Measurements from ENCODE around the gene SH3RF3.
A peak's percentile ranks its signal among the peaks of the same experiment; 100 is the strongest.
"Not testable (repeated sequence)": the region's sequence is repeated elsewhere in the genome, so short reads cannot be mapped to it uniquely, and the experiment has no call there.

Gene SH3RF3

DNA sequence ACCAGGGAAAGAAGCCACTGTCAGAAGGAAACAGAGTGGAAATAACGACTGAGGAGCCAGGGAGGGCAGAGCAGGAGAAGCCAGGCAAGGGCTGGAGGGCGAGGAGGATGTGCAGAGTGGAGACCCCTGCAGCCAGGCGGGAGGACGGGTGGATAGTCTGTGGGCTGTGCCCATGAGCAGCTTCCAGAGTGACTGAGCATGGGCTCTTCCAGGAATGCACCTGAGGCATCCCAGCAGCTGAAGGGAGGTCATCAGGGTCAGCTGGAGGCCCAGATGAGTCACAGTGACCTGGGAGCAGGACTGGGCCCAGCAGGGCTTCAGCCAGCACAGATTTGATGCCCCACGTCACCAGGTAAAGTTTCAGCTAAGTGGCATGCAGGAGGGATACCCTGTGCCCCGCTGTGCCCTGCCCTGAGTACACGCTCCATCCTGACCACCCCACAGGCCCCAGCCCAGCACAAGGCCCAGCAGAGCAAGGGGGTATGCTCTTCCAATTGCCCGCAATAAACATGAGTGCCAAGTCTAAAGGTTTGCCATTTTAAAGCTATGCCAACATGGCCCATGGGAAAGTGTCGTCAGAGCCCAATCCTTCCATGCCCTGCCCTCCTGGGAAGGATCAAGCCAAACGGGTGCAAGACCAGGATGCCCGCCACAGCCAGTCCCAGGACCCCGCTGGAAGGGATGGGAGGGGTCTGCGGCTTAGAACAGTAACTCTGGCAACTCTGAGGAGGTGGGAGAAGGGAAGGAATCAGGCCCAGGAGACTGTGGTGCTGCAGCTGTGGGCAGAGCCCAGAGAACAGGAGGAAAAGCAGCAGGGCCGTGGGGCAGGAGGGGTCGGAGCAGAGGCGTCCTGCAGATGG lies 399.1 kb downstream of the SH3RF3 start:
- no peak for DNase-seq (ENCODE audit: low read depth)

DNA sequence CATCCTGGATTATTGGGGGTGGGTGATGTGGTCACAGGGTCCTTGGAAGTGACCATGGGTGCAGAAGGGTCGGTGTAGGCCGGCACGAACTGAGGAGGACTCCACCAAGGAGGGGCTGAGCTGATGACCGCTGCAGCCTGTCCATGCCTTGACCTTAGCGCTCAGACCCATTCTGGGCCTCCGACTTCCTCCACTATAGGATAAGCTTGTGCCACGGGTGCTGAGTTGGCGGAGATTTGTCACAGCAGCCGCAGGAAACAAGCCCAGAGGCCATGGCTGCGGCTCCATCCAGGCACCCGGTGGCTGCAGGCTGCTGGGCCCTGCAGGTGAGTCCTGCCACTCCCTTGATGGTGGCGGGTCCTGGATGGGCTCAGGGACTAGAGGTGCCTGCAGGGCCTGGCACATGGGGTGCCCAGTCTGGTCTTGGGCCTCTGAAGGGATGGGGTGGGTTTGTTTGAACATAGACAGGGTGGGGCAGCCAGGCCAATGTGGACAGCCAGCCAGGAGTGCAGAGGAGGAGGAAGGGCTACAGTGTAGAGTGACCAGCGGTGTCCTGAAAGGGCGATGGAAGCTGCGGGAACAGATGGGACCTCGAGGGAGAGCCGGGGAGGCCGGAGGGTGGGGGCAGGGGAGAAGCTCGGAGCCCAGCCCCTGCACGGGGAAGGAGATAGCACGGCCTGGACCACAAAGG lies 400.0 kb downstream of the SH3RF3 start:
- no peak for DNase-seq (ENCODE audit: low read depth)

DNA sequence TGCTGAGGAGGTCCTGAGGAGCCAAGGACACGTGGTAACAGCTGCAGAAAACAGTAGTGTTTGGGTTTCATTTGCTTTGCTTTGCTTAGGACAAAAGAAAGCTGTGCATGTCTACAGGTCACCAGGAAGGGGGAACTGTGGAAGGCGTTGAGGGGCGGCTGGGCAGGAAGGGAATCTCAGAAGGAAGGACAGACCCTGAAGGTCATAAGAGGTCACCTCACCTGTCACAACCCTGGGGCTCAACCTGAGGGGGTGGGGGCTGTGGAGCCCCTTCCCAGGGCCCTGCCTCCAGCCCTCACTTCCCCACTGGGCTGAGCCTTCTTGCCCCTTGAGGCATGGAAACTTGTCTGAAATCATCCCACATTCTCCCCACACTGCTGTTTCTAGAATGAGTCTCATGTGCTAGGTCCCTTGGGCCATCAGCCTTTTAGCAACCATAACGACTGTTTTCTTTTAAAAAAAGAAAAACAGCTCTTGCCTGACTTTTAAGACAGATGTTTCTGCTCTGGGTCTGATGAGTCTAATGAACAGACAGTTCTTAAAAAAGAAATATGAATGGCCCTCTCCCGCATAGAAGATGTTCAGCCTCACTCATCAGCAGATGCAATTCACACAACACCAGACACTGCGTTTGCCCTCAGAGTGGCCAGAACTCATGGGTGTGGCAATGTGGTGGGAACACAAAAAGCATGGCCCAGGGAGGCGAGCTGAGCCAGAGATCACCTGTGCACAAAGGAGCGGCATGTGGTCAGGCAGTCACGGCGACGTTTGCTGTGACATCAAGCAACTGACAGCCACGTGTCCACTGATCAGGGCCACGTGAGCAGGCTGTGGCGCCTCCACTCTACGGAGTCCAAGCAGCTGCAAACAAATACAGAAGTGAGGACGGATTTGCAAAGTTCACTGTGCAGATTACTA lies 400.8 kb downstream of the SH3RF3 start:
- no peak for DNase-seq (ENCODE audit: low read depth)

DNA sequence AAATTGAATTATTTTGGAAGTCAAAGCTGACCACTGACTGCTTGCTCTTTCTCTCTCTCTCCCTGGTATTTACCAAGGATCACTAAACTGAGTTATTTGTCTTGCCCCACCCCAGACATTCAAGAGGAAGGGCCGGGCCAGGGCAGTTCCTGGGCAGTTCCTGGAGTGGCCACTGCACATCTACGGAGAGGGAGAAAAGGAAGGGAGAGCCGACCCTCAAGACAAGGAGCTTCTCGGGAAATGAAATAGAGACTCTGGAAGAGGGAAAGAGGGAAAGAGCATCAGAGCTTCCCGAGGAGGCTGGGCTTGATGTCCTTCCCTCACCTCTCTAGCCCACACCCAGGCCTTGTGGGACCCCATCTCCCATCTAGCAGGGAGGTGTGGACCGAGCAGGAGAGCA lies 401.7 kb downstream of the SH3RF3 start:
- DNase-seq (ENCODE audit: low read depth) = no peak

DNA sequence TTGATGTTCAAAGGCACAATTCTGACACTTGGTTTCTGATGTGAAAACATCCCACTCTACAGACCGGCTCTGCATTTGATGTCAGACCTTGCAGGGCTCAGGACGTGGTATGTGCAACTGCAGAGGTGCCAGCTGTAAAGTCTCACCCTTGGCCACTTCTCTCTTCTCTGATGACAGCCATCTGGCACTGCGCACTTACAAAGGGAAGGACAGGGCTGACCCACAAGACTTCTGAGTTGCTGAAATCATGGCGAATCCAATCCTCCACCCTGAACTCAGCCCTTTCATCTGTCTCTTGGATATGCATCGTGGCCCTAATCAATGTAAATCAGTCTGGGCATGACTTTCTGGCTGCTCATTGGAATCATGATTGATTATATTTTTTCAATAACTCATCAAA lies 402.2 kb downstream of the SH3RF3 start:
- no peak for DNase-seq (ENCODE audit: low read depth)

DNA sequence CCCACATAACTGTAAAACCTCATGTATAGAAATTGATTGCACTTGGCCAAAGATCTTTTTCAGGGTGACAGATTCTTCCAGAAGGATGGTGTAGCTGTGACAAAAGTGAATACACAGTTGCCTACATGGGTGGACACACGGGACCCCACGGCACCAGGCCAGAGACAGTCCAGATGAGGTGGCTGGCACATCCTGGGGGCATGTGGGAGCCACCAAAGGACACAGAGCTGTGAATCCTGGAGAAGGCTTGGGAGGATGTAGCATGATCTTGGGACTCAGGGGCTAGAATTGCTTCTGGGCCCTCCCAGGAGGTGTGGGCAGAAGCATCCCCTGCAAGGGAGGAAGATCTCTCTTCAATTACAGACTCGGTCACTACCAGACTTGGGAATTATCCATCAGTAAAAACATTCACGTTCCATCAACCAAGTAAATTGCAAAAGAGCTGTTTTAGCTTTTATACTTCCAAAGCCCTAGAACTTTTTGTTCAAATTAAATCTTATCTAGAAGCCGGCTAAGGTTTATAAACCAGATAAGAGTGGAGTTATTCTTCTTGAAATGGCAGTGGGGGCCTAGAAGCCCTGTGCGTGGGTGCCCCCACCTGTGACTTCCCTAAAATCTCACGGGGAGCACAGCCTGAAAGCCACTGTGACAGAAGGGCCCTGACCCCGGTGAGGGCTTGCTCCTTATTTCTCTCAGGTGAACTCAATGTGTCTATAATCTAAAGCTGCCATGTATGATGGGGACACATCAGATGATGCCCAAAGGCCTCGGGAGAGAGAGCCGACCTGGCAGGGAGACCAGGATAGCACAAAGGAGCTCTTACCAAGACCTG lies 403.1 kb downstream of the SH3RF3 start:
- DNase-seq (ENCODE audit: low read depth) = no peak

DNA sequence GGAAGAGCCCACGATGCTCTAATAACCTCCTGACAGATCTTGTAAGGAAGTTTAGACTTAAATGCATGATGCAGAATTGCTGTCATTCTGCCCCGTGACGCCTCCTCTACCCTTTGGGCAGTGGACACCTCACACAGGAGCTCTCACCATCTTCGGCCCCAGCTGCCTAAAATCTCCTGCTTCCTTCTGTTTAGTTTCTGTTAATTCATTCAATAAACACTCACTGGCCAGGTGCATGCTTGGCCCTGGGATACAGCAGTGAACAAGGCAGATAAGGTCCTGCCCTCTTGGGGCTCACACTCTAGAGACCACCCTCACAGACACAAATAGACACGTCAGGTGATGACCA lies 403.7 kb downstream of the SH3RF3 start:
- DNase-seq (ENCODE audit: low read depth) = no peak

DNA sequence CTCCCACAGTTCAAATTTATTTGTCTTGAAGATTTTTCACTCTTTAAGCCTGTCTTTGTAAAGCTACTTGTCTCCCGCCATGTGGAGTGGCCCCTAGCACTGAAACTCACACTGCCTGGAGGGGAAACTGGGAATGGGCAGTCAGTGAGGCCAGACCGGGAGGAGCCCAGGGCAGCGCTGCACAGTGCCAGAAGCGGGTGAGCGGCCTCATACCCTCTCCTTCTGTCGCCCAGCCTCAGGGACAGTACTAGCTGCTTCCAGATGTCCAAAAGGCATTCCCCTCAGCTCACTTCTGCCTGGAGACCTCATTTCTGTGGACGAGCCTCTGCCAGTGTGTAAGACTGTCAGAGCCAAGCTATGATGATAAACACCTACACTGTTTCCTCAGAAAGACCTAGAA lies 404.8 kb downstream of the SH3RF3 start:
- DNase-seq (ENCODE audit: low read depth) = no peak

DNA sequence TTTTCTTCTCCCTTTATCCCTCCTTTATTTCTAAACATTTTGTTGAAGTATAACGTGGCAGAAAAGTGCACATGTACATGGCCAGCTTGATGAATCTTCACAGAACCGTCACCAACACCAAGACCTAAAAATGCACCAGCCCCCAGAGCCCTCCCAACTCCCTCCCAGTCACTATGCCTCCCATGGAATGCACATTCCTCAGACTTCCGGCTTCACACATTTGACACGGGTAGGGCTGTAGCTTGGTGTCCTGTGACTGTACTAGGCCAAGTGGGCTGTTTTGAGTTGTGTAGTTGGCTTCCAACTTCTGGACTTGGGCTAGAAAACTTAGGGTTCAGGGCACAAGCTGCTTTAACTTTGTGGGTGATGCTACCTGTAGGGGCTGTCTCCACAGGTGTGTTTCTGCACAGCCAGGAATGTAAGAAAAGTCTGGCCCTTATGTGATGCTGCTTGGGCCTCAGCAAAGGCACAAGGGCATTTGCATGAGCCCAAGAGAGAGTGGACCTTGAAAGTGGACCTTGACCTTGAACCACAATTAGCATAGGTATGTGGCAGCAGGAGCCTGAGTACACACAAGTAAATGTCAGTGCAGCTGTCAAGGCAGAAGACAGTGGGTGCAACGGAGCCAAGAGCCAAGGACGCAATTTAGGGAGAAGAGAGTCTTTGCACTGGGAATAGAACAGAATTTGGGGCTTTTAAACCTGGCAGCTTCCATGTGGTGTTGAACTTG lies 406.4 kb downstream of the SH3RF3 start:
- DNase-seq (ENCODE audit: low read depth) = no peak

DNA sequence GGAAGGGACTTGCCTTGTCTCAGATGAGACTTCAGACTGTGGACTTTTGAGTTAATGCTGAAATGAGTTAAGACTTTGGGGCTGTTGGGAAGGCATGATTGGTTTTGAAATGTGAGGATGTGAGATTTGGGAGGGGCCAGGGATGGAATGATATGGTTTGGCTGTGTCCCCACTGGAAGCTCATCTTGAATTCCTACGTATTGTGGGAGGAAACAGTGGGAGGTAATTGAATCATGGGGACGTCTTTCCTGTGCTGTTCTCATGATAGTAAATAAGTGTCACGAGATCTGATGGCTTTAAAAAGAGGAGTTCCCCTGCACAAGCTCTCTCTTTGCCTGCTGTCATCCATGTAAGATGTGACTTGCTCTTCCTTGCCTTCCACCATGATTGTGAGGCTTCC lies 407.6 kb downstream of the SH3RF3 start:
- not testable (repeated sequence) for DNase-seq (ENCODE audit: low read depth)

DNA sequence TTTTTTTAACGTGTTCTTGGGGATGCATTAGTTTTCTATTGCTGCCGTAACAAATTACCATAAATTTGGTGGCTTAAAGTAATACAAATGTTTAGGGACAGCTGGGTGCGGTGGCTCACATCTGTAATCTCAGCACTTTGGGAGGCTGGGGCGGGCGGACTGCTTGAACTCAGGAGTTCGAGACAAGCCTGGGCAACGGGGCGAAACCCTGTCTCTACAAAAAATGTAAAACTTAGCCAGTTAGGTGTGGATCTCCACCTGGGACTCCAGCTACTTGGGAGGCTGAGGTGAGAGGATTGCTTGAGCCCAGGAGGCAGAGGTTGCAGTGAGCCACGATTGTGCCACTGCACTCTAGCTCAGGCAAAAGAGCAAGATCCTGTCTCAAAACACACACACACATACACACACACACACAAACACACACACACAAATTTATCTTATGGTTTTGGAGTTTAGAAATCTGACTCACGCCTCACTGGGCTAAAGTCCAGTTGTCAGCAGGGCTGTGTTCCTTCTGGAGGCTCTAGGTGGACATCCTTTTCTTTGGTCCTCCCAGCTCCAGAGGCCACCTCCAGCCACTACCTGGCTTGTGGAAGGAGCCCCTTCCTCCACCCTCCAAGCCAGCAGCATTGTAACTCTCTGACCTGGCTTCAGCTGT lies 408.7 kb downstream of the SH3RF3 start:
- no peak for DNase-seq (ENCODE audit: low read depth)

DNA sequence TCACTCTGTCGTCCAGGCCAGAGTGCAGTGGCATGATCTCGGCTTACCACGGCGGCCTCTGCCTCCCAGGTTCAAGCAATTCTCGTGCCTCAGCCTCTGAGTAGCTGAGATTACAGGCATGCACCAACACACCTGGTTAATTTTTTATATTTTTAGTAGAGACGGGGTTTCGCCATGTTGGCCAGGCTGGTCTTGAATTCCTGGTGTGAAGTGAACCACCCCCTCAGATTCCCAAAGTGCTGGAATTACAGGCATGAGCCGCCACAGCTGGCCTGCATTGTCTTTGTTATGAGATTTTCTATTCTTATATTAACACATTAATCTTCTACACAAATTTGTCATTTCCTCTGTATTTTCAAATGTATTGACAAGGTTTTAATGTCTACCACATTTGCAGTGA lies 409.5 kb downstream of the SH3RF3 start:
- no peak for DNase-seq (ENCODE audit: low read depth)

DNA sequence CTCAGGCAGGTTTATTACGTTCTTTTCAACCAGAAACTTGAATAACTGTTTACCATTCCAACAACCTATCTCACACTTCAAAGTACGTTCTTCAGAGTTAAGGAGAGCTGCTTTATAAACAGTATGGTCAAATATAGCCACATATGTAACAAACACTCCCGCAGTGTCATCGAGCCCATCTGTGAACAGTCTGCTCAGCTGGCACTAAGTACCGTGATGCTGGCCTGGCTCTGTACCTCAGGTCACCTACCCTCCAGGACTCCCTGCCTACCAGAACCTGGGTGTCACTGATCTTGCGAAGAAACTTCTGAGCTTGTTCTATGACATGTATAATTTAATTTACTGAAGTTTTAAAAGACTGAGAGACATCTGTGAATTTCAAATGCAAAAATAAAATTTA lies 413.4 kb downstream of the SH3RF3 start:
- no peak for DNase-seq (ENCODE audit: low read depth)

DNA sequence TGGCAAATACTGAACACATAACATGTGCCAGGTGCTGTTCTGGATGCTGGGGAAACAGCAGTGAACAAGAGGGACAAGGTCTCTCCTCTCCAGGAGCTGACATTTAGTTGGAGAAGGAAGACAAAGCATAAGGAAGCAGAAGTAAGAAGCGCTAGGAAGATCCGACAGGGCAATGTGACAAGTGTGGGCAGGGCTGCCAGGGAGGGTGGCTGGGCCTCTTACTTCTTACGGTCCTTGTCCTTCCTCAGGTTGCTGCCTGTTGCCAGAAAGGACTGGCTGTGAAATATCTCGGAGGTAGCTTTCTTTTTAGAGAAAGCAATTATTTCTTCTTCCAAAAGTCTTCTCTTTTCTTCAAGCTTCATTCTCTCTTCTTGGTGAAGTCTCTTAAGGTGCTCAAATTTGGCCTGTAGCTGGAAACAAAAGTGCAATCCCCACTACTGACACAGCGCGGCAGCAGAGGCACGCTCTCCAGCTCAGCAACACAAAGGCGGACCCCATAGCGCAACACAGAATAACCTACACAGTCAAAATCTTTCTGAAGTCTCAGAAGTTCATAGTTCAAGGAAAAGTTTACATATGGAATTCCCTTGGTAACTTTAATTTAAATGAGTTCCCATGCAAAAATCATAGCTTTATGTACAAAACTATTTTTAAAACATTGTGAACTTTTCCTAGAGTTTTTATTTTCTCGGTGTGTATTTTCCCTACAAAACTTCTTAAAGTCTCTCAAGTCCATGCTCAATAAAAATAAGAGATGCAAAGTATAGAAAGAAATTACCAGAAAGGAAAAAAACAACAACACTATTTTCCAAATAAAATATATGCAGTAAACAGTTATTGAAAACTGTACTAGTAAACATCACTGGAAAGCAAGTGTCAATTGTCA lies 417.1 kb downstream of the SH3RF3 start:
- DNase-seq (ENCODE audit: low read depth) = peak; percentile 49

DNA sequence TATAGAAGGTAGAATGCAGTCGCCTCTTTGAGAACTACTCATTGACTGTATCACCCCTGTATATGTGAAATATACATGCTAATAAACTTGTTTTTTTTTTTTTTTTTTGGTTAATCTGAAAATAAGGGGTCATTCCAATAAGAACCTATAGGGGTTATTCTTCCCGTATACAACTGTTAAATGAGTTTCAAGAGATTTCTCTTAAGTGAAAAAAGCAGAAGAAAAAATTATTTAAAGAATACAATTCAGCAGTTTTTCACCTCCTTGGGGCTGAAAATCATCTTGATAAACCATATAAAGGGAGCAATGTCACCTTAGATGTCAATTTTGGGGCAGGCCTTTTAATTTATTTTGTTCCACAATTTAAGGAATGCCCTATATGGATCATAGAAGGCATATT lies 418.3 kb downstream of the SH3RF3 start:
- DNase-seq (ENCODE audit: low read depth) = no peak

DNA sequence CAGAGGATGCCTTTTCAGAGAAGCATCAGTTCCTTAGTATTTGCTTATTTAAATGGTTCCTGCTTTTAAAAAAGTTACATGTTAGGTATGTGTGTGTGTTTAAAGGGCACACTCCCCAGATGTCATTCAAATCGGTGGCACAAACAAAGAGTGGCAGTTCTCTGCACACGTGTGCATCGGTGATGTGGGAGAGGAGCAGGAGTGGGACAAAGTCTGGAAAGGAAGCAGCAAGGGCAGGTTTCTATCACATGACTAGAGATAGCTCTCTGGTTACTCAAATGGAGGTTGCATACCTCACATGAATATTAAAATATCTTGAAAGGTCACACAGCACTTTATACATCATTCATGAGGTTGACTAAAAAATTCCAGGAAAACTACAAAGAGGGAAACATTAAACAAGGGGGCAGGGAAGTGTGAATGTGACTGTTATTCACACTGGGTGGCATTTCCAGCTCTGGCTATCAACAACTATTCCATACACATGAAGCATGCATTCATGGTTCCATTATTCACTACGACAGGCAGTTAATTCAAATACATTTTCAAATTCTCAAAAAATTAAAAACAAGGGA lies 420.1 kb downstream of the SH3RF3 start:
- no peak for DNase-seq (ENCODE audit: low read depth)

All from stimulated activated CD8-positive, alpha-beta memory T cell treated with anti-CD3 and anti-CD28 coated beads, Interleukin-4, amount 100 ng/mL, for 24 hours (primary cell).